Measurements from ENCODE around the gene DBNL. TPM values are rescaled to one million over a fixed set of nuclear protein-coding genes. Genes with fewer than 3 reads are reported as not detected.
A peak's percentile ranks its signal among the peaks of the same experiment; 100 is the strongest.

DBNL gene
- total and polyA plus RNA-seq, 2 of the 13 experiments (the other 11 are each of a cell fraction or from before 2014, with no cell fraction given), result 20.8 to 35.1 TPM

- TF ChIP-seq ZBTB40 (IDR thresholded peaks at IDR 0.05), result peak; percentile 82
- peak; percentile 71 for TF ChIP-seq ZBTB40 (CRISPR knock-in tag; IDR thresholded peaks at IDR 0.05)
- no peak for TF ChIP-seq SMYD3 (CRISPR knock-in tag; IDR thresholded peaks at IDR 0.05)
- TF ChIP-seq ZNF431 (CRISPR knock-in tag; IDR thresholded peaks at IDR 0.05; ENCODE audit: borderline replicate concordance, low read depth), result peak; percentile 80; the same call in 1 of the 2 replicates
- TF ChIP-seq THYN1 (CRISPR knock-in tag; IDR thresholded peaks at IDR 0.05; ENCODE audit: borderline replicate concordance, low read depth), result no peak
- no peak for TF ChIP-seq TP53 (CRISPR knock-in tag; conservative IDR thresholded peaks at IDR 0.05)
- TF ChIP-seq GFI1 (CRISPR knock-in tag; IDR thresholded peaks at IDR 0.05; ENCODE audit: borderline replicate concordance), result no peak
- TF ChIP-seq HNF4A (CRISPR knock-in tag; IDR thresholded peaks at IDR 0.05), result no peak; the same call in 1 of the 2 replicates
- peak; percentile 60; the same call in 1 of the 2 replicates for TF ChIP-seq ZSCAN12 (CRISPR knock-in tag; IDR thresholded peaks at IDR 0.05)
- TF ChIP-seq PHB2 (IDR thresholded peaks at IDR 0.05; ENCODE audit: partially characterized antibody), result no peak
- peak; percentile 83; the same call in 1 of the 2 replicates for TF ChIP-seq CCDC6 (CRISPR knock-in tag; IDR thresholded peaks at IDR 0.05)
- TF ChIP-seq ZNF800 (CRISPR knock-in tag; IDR thresholded peaks at IDR 0.05), result peak; percentile 87
- no peak; the same call in 1 of the 2 replicates for TF ChIP-seq ZNF451 (CRISPR knock-in tag; IDR thresholded peaks at IDR 0.05)
- no peak for TF ChIP-seq TSC22D2 (CRISPR knock-in tag; IDR thresholded peaks at IDR 0.05; ENCODE audit: borderline replicate concordance)
- no peak for TF ChIP-seq IRF1 (CRISPR knock-in tag; IDR thresholded peaks at IDR 0.05; ENCODE audit: low read depth)
- TF ChIP-seq SP2 (CRISPR knock-in tag; IDR thresholded peaks at IDR 0.05), result peak; percentile 75
- TF ChIP-seq SRY (CRISPR knock-in tag; IDR thresholded peaks at IDR 0.05), result peak; percentile 74; the same call in 1 of the 2 replicates
- no peak for TF ChIP-seq CHD2 (IDR thresholded peaks at IDR 0.05; ENCODE audit: low read depth, low read length)
Observed at GRCh38 chr7:44044315-44045225, at the start of gene DBNL (continued).
